Heart left ventricle (tissue), 16 donors: Measurements from ENCODE around the gene ENPP6. TPM values are rescaled to one million over a fixed set of nuclear protein-coding genes. Genes with fewer than 3 reads are reported as not detected.

Experiments
- ATAC-seq, 4 donors: fragments of 200-7000 bp; cut with Tn5 transposase; one replicate each; pipeline ENCODE4 v1.9.1; 2020 to 2022; ENCODE audit warnings: moderate library complexity in 4 of 4, mild to moderate bottlenecking in 3 of 4, moderate number of reproducible peaks in 1 of 4
- DNase-seq, 5 donors: peaks; one replicate each; pipeline ENCODE4 v3.0.0-alpha.2; 2020
- H3K27ac ChIP-seq, 12 donors: fragments of 200-600 bp; sonication (generic) in 4 of 12; one replicate each; pipeline versions ENCODE4 v1.5.0 to v1.8.0; 2016 to 2022; ENCODE audit warnings: mild to moderate bottlenecking in 2 of 12
- H3K27me3 ChIP-seq, 9 donors: fragments of 200-600 bp; sonication (generic) in 2 of 9; one replicate each; pipeline versions ENCODE4 v1.5.1 to v1.8.0; 2016 to 2022; ENCODE audit warnings: mild to moderate bottlenecking in 3 of 9
- H3K36me3 ChIP-seq, 9 donors: fragments of 200-600 bp; sonication (generic) in 2 of 9; one replicate each; pipeline versions ENCODE4 v1.5.0 to v1.8.0; 2018 to 2022; ENCODE audit warnings: mild to moderate bottlenecking in 2 of 9
- H3K4me1 ChIP-seq, 12 donors: fragments of 200-600 bp; sonication (generic) in 4 of 12; one replicate each; pipeline versions ENCODE4 v1.5.0 to v1.8.0; 2016 to 2022; ENCODE audit warnings: mild to moderate bottlenecking in 3 of 12
- H3K4me3 ChIP-seq, 12 donors: fragments of 200-600 bp; sonication (generic) in 4 of 12; one replicate each; pipeline versions ENCODE4 v1.5.0 to v1.8.0; 2017 to 2022; ENCODE audit warnings: mild to moderate bottlenecking in 9 of 12, moderate library complexity in 4 of 12
- H3K9me3 ChIP-seq, 12 donors: fragments of 200-600 bp; sonication (generic) in 4 of 12; one replicate each; pipeline versions ENCODE4 v1.5.0 to v1.8.0; 2016 to 2022; ENCODE audit warnings: mild to moderate bottlenecking in 1 of 12
- POLR2A ChIP-seq, 2 donors: fragments of 450-650 bp; IDR thresholded peaks; one replicate each; pipeline ENCODE4 v1.6.1; 2017; ENCODE audit warnings: antibody characterized with exemption in 2 of 2, mild to moderate bottlenecking in 2 of 2, moderate library complexity in 2 of 2
- WGBS, 4 donors: extraction: QIAGEN DNeasy Blood & Tissue Kit in 2 of 4; methylation state at CpG; one replicate each; pipeline versions ENCODE4 v1.1.5 to v1.1.7; 2013 to 2018; 5-methylcytosine and 5-hydroxymethylcytosine counted together
- intact Hi-C, 10 donors: fragments of 100-400 bp; cut with DNase I; formaldehyde crosslinking; loops; one replicate each; pipeline versions ENCODE4 v1.11.1 to v1.14.2; 2022
- polyA plus RNA-seq, 2 donors: library from polyadenylated mRNA; stranded (reverse); fragments of 200-250 nt; gene quantifications; one replicate each; pipeline ENCODE4 v1.2.3, GENCODE V29; 2013
- total RNA-seq, 9 donors: library from RNA; depleted of rRNA in 2 of 9; stranded (reverse); fragments of >200 nt in 2 of 9; fragmentation: NEBNext Ultra II Directional in 3 of 9; extraction: Animal tissue kit (Norgen Biotek cat#: 25700) in 3 of 9; gene quantifications; one replicate each; pipeline versions ENCODE4 v1.1.0 to v1.2.4, GENCODE V29; 2016 to 2023
- TF ChIP-seq, protein P1 (sequence below), 12 donors: fragments of 200-600 bp; sonication (generic) in 4 of 12; IDR thresholded peaks; one replicate each; pipeline versions ENCODE4 v1.5.0 to v1.8.0; 2018 to 2022; ENCODE audit warnings: antibody characterized with exemption in 12 of 12, mild to moderate bottlenecking in 5 of 12
- donor health status: ischemic (EF 13 %, LVEDD 7.1; RV severe dilation, severe dysfunction).
- donor health status: healthy with polysubstance abuse.
- donor health status: DM: no; HTN: yes; CAD: no.
- donor health status: DM: no; HTN: no; CAD: no.
- donor health status: ischemic (EF 25% LVEDD 6.9; RV normal size, moderate dysfunction).
- donor health status: ischemic (EF 25% LVEDD 5.7; RV mildly dilated, moderate dysfunction).
- donor health status: healthy.
- donor health status: DM: yes; HTN: yes; CAD: no.
- donor health status: ischemic (EF 35%, LVEDD 5.7; RV mildly dilated, moderate dysfunction).
- donor health status: nonischemic (EF 11% LVEDD 7.7; RV severe dilation, severe dysfunction).
- donor health status: DM: yes; HTN: yes; CAD: no.
- donor health status: PGD.
- donor health status: ischemic (EF 29% LVEDD 5.4; RV normal size, mild dysfunction).
- donor health status: nonischemic (EF 23%, LVEDD 6.1; RV moderate dilation, normal function).

ENPP6 gene
- total and polyA plus RNA-seq, 11 donors, result 0.03 to 0.35 (median 0.19) TPM; not detected in 2

DNA sequence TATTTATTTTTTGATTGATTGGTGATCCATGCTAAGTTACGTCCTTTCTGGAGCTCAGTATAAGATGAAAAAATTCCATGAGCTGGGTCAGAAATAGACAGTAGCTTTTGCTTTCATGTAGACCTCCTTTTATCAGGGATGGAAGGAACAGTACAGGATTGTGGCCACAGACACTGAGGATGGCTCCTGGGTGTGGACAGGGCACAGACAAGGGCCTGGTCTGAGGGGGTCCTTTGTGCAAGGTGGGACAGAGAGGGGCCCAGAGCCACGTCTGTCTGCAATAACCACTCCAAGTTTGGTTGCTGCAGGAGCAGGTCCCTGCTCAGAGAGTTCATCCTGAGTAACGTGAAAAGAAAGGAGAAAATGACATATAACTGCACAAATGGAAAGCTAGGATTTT lies 127.1 kb downstream of the ENPP6 start:
- H3K27me3 ChIP-seq, result no peaks in the 10 kb centered on the region
- intact Hi-C loops, result no loop called here
- no peak overlapping the region for H3K4me3 ChIP-seq
- TF ChIP-seq POLR2A (IDR thresholded peaks at IDR 0.05), result no peak
- TF ChIP-seq, protein P1, sequence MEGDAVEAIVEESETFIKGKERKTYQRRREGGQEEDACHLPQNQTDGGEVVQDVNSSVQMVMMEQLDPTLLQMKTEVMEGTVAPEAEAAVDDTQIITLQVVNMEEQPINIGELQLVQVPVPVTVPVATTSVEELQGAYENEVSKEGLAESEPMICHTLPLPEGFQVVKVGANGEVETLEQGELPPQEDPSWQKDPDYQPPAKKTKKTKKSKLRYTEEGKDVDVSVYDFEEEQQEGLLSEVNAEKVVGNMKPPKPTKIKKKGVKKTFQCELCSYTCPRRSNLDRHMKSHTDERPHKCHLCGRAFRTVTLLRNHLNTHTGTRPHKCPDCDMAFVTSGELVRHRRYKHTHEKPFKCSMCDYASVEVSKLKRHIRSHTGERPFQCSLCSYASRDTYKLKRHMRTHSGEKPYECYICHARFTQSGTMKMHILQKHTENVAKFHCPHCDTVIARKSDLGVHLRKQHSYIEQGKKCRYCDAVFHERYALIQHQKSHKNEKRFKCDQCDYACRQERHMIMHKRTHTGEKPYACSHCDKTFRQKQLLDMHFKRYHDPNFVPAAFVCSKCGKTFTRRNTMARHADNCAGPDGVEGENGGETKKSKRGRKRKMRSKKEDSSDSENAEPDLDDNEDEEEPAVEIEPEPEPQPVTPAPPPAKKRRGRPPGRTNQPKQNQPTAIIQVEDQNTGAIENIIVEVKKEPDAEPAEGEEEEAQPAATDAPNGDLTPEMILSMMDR (IDR thresholded peaks at IDR 0.05), result no peak
- H3K27ac ChIP-seq, result no peak overlapping the region
- ATAC-seq (no peak), DNase-seq (no peak)
- no peaks in the 10 kb centered on the region for H3K36me3 ChIP-seq
- no peaks in the 10 kb centered on the region for H3K4me1 ChIP-seq
- 81 to 88% (median 86%) methylated on average over 3 of the region's 3 CpGs for WGBS, 4 donors
- peaks cover 0 to 8% (median 0%) of the 10 kb centered on the region in 12 donors for H3K9me3 ChIP-seq

DNA sequence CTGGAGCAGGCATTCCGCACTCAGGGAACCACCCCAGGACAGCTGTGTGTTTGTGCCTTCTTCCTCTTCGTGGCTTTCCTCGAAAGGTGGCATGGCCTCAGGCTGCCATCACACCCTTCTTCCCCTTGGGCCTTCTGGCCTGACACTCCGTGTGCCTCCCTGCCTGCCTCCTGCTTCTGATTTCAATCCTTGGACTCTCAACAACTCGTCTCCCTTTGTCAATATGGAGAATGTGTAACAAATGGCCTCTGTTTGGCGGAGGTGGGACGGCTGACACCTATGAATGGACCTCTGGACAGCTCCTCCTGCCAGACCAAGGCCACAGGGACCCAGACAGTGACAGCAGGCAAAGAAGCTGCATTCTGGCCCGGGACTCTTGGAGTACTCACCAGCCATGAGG lies 137.0 kb downstream of the ENPP6 start:
- no peaks in the 10 kb centered on the region for H3K4me1 ChIP-seq
- TF ChIP-seq POLR2A (IDR thresholded peaks at IDR 0.05), result no peak
- TF ChIP-seq, protein P1 (IDR thresholded peaks at IDR 0.05), result no peak
- 66 to 70% (median 68%) methylated on average over 8 of the region's 8 CpGs for WGBS, 4 donors
- H3K4me3 ChIP-seq, result no peak overlapping the region
- no peaks in the 10 kb centered on the region for H3K27me3 ChIP-seq
- intact Hi-C loops, result no loop called here
- ATAC-seq (no peak), DNase-seq (no peak)
- H3K9me3 ChIP-seq, result peaks cover 0 to 7% (median 0%) of the 10 kb centered on the region in 12 donors
- no peaks in the 10 kb centered on the region for H3K36me3 ChIP-seq
- no peak overlapping the region for H3K27ac ChIP-seq

DNA sequence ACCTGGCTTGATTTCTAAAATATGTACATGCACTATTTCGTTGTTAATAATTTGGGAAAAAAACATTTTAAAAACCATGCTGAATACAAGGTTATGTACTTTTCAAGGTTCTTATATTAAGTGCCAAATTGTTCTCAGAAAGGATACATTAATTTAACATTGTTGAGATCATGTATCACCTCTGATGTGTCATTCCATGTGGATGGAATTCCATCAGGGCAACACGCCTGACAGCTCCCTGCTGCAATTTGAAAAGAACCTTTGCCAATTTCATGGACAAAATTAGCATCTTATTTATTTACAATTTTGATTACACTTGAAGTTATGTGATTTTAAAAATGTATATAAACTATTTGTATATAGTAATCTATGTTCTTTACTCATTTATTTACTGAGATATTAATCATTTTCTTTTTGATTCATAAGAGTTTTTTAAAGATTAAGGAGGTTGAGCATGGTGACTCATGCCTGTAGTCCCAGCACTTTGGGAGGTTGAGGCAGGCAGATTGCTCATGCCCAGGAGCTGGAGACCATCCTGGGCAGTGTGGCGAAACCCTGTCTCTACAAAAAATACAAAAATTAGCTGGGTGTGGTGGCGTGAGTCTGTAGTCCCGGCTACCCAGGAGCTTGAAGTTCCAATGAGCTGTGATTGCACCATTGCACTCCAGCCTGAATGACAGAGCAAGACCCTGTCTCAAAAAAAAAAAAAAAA lies 142.8 kb downstream of the ENPP6 start:
- DNase-seq (no peak), ATAC-seq (no peak)
- TF ChIP-seq POLR2A (IDR thresholded peaks at IDR 0.05), result no peak
- TF ChIP-seq, protein P1 (IDR thresholded peaks at IDR 0.05), result no peak
- no peak overlapping the region for H3K27ac ChIP-seq
- H3K27me3 ChIP-seq, result no peaks in the 10 kb centered on the region
- peaks cover 0 to 33% (median 7%) of the 10 kb centered on the region in 12 donors for H3K9me3 ChIP-seq
- 92 to 94% (median 93%) methylated on average over 5 of the region's 5 CpGs for WGBS, 4 donors
- no peaks in the 10 kb centered on the region for H3K36me3 ChIP-seq
- no peak overlapping the region for H3K4me3 ChIP-seq
- intact Hi-C loops, result no loop called here
- H3K4me1 ChIP-seq, result no peaks in the 10 kb centered on the region

DNA sequence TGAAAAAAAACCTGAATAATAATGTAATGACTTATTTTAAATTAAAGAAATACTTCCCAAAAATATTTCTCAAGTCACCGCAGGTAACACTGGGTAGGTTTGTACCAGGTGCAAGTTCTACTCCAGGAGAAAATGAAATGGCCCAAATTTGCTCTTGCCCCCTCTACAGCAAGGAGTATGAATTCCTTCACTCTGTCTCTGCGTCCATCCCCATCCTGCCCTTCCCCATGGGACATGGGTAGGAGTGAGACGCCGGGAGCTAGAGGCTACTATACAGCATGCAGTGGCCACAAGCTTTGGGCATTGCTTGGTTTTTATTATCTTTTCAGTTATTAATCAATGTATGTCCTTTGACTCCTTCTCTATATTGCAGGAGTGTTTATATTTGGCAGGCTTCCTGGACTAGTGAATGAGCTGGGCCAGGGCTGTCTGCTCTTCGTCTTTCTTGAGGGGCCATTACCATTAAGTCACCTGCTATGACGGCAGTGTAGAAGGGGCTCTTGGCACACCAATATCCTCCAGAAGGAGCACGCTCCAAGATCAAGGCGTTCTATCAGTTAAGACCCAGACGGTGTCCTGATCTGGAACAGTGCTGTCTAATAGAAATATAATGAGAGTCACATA lies 149.6 kb downstream of the ENPP6 start:
- DNase-seq (no peak), ATAC-seq (no peak)
- no peaks in the 10 kb centered on the region for H3K36me3 ChIP-seq
- H3K27me3 ChIP-seq, result no peaks in the 10 kb centered on the region
- WGBS, 4 donors, result 68 to 75% (median 72%) methylated on average over 9 of the region's 9 CpGs
- no peak overlapping the region for H3K4me3 ChIP-seq
- H3K9me3 ChIP-seq, result peaks cover 0 to 20% (median 1%) of the 10 kb centered on the region in 12 donors
- H3K4me1 ChIP-seq, result no peaks in the 10 kb centered on the region
- H3K27ac ChIP-seq, result no peak overlapping the region
- intact Hi-C loops, result no loop called here
- TF ChIP-seq POLR2A (IDR thresholded peaks at IDR 0.05), result no peak
- TF ChIP-seq, protein P1 (IDR thresholded peaks at IDR 0.05), result no peak
